CD14-positive monocyte (primary cell): ENCODE measurements around the gene PCDHA6. TPM values are rescaled to one million over a fixed set of nuclear protein-coding genes. Genes with fewer than 3 reads are reported as not detected.

Experiments used
- DNase-seq, 3 donors: peaks; one replicate each; pipeline ENCODE4 v3.0.0-alpha.2; 2011 to 2022
- H2AFZ ChIP-seq: 2 replicates; pipeline ENCODE4 v1.6.0; 2012; ENCODE audit warnings: mild to moderate bottlenecking, low read depth, low read length, inconsistent platforms; ENCODE audit not compliant: insufficient read depth, poor library complexity, severe bottlenecking
- H3K27ac ChIP-seq, 2 donors: 1 replicate in 1 of 2; 2 replicates in 1 of 2; pipeline ENCODE4 v1.5.1; 2012 to 2013; ENCODE audit warnings: low read length in 2 of 2, control low read depth in 1 of 2, inconsistent platforms in 1 of 2, low read depth in 1 of 2, mild to moderate bottlenecking in 1 of 2
- H3K27me3 ChIP-seq, 2 donors: one replicate each; pipeline versions ENCODE4 v1.6.0 to v1.6.1; 2011 to 2013; ENCODE audit warnings: low read length in 2 of 2; ENCODE audit not compliant: control insufficient read depth in 2 of 2, insufficient read depth in 2 of 2
- H3K36me3 ChIP-seq, 2 donors: replicated peaks in 1 of 2; 1 replicate in 1 of 2; 2 replicates in 1 of 2; pipeline versions ENCODE4 v1.5.1 to v1.6.1; 2012 to 2013; ENCODE audit warnings: low read length in 2 of 2, control low read depth in 1 of 2, inconsistent platforms in 1 of 2, mild to moderate bottlenecking in 1 of 2; ENCODE audit not compliant: insufficient read depth in 2 of 2, control insufficient read depth in 1 of 2
- H3K4me1 ChIP-seq, 2 donors: 1 replicate in 1 of 2; 2 replicates in 1 of 2; pipeline versions ENCODE4 v1.5.1 to v1.6.1; 2012 to 2013; ENCODE audit warnings: low read length in 2 of 2, control low read depth in 1 of 2, inconsistent platforms in 1 of 2, mild to moderate bottlenecking in 1 of 2, moderate library complexity in 1 of 2; ENCODE audit not compliant: insufficient read depth in 2 of 2, control insufficient read depth in 1 of 2
- H3K4me2 ChIP-seq: replicated peaks from 2 replicates; pipeline ENCODE3; 2012; ENCODE audit warnings: low read length, moderate library complexity, mild to moderate bottlenecking; ENCODE audit not compliant: poor library complexity, severe bottlenecking; ENCODE audit errors: extremely low read depth
- H3K4me3 ChIP-seq, 3 experiments: fragments of 200-600 bp in 1 of 3; sonication (generic) in 1 of 3; replicated peaks in 1 of 3; 1 replicate in 2 of 3; 2 replicates in 1 of 3; pipeline ENCODE4 v1.5.1; 2011 to 2013; ENCODE audit warnings: low read length in 3 of 3, mild to moderate bottlenecking in 3 of 3, control low read depth in 2 of 3, low read depth in 2 of 3, inconsistent platforms in 1 of 3, moderate library complexity in 1 of 3
- H3K79me2 ChIP-seq: 2 replicates; pipeline ENCODE4 v1.6.0; 2012; ENCODE audit warnings: mild to moderate bottlenecking, control low read depth, inconsistent platforms, low read length, moderate library complexity; ENCODE audit not compliant: insufficient read depth
- H3K9ac ChIP-seq: 2 replicates; pipeline ENCODE4 v1.6.0; 2017; ENCODE audit warnings: low read length, mild to moderate bottlenecking; ENCODE audit not compliant: insufficient read depth, poor library complexity, severe bottlenecking
- H3K9me3 ChIP-seq, 2 donors: replicated peaks in 1 of 2; 1 replicate in 1 of 2; 2 replicates in 1 of 2; pipeline versions ENCODE4 v1.5.1 to v1.6.1; 2012 to 2013; ENCODE audit warnings: low read length in 2 of 2, control low read depth in 1 of 2; ENCODE audit not compliant: control insufficient read depth in 1 of 2, insufficient read depth in 1 of 2
- H4K20me1 ChIP-seq: 2 replicates; pipeline ENCODE4 v1.6.0; 2012; ENCODE audit warnings: mild to moderate bottlenecking, low read length, control low read depth, moderate library complexity; ENCODE audit not compliant: insufficient read depth
- H3K27ac Mint-ChIP-seq, 7 donors: one replicate each; pipeline ENCODE4 v1.8.0; 2020; ENCODE audit warnings: mild to moderate bottlenecking in 7 of 7, mixed read lengths in 7 of 7, moderate library complexity in 6 of 7, inconsistent platforms in 2 of 7
- H3K27me3 Mint-ChIP-seq, 3 donors: one replicate each; pipeline ENCODE4 v1.8.0; 2021 to 2022; ENCODE audit warnings: low read depth in 3 of 3, mild to moderate bottlenecking in 3 of 3, mixed read lengths in 3 of 3, moderate library complexity in 3 of 3, inconsistent platforms in 1 of 3
- H3K36me3 Mint-ChIP-seq, 2 donors: one replicate each; pipeline ENCODE4 v1.8.0; 2020; ENCODE audit warnings: mixed read lengths in 2 of 2, inconsistent platforms in 1 of 2, mild to moderate bottlenecking in 1 of 2
- H3K4me1 Mint-ChIP-seq: one replicate; pipeline ENCODE4 v1.8.0; 2020; ENCODE audit warnings: mild to moderate bottlenecking, mixed read lengths
- H3K4me3 Mint-ChIP-seq, 2 donors: one replicate each; pipeline ENCODE4 v1.8.0; 2020; ENCODE audit warnings: mild to moderate bottlenecking in 2 of 2, mixed read lengths in 2 of 2, moderate library complexity in 1 of 2
- H3K9me3 Mint-ChIP-seq, 7 donors: one replicate each; pipeline ENCODE4 v1.8.0; 2020 to 2022; ENCODE audit warnings: mixed read lengths in 7 of 7, mild to moderate bottlenecking in 6 of 7, moderate library complexity in 6 of 7, inconsistent platforms in 2 of 7
- WGBS: methylation state at CpG from one replicate; pipeline ENCODE4 v1.1.5; 2013; ENCODE audit warnings: missing lambda C conversion rate; ENCODE audit not compliant: insufficient coverage; 5-methylcytosine and 5-hydroxymethylcytosine counted together
- intact Hi-C, 2 donors: fragments of 100-400 bp; cut with micrococcal nuclease; formaldehyde crosslinking; loops; one replicate each; pipeline versions ENCODE4 v1.15.0 to v1.15.1; 2023
- polyA plus RNA-seq, 3 donors: library from polyadenylated mRNA; depleted of rRNA in 1 of 3; unstranded in 2 of 3; stranded (reverse) in 1 of 3; fragments of 300-500 nt in 2 of 3; fragments of >200 nt in 1 of 3; fragmentation: Illumina TruSeq in 2 of 3; gene quantifications; 1 replicate in 2 of 3; 2 replicates in 1 of 3; pipeline ENCODE4 v1.2.3, GENCODE V29; 2012 to 2021
- TF ChIP-seq, protein P1 (sequence below): fragments of 200-600 bp; IDR thresholded peaks from one replicate; pipeline ENCODE4 v1.8.0; 2022; ENCODE audit warnings: antibody characterized with exemption, mild to moderate bottlenecking

PCDHA6 gene
- polyA plus RNA-seq, 3 donors: not detected

DNA sequence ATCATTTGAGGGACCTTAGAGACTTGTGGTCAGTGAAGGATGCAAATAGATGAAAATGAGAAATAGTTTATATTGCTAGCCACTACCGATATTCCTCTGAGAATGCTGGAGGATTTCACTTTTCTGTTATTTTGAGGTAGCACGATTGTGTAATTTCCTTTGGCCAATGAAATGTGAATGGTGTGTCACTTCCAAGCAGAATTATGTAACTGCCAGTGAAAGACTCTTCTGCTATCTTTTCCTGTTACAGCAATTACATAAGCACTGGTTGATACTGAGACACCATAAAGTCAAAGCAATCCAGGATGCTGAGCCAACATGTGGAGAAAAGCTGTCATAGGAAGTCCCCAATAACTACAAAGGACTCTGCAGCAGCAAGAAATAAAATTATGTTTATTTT is 36.7 kb upstream of the PCDHA6 start:
- WGBS: 20% methylated on average over 2 of the region's 2 CpGs
- H3K27me3 Mint-ChIP-seq: peaks cover 21 to 39% (median 38%) of the 10 kb centered on the region in 3 donors
- H3K4me3 ChIP-seq: no peak overlapping the region
- H3K4me2 ChIP-seq: no peak overlapping the region
- DNase-seq: no peak
- no peaks in the 10 kb centered on the region for H3K4me1 Mint-ChIP-seq
- intact Hi-C loops: no loop called here
- no peaks in the 10 kb centered on the region for H3K79me2 ChIP-seq
- no peak overlapping the region for H2AFZ ChIP-seq
- H3K27ac Mint-ChIP-seq: no peak overlapping the region
- TF ChIP-seq, protein P1, sequence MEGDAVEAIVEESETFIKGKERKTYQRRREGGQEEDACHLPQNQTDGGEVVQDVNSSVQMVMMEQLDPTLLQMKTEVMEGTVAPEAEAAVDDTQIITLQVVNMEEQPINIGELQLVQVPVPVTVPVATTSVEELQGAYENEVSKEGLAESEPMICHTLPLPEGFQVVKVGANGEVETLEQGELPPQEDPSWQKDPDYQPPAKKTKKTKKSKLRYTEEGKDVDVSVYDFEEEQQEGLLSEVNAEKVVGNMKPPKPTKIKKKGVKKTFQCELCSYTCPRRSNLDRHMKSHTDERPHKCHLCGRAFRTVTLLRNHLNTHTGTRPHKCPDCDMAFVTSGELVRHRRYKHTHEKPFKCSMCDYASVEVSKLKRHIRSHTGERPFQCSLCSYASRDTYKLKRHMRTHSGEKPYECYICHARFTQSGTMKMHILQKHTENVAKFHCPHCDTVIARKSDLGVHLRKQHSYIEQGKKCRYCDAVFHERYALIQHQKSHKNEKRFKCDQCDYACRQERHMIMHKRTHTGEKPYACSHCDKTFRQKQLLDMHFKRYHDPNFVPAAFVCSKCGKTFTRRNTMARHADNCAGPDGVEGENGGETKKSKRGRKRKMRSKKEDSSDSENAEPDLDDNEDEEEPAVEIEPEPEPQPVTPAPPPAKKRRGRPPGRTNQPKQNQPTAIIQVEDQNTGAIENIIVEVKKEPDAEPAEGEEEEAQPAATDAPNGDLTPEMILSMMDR: no peak
- H3K36me3 Mint-ChIP-seq: peaks cover 3 to 12% of the 10 kb centered on the region in 2 donors
- H3K9ac ChIP-seq: no peak overlapping the region
- H3K27ac ChIP-seq: no peak overlapping the region
- no peaks in the 10 kb centered on the region for H3K36me3 ChIP-seq
- H3K4me3 Mint-ChIP-seq: no peak overlapping the region
- H3K9me3 Mint-ChIP-seq: peaks cover 42 to 87% (median 70%) of the 10 kb centered on the region in 7 donors
- H3K4me1 ChIP-seq: peaks cover 0 to 6% of the 10 kb centered on the region in 2 donors
- H3K9me3 ChIP-seq: peaks cover 48 to 98% of the 10 kb centered on the region in 2 donors
- no peaks in the 10 kb centered on the region for H4K20me1 ChIP-seq
- H3K27me3 ChIP-seq: peaks cover 3 to 55% of the 10 kb centered on the region in 2 donors

DNA sequence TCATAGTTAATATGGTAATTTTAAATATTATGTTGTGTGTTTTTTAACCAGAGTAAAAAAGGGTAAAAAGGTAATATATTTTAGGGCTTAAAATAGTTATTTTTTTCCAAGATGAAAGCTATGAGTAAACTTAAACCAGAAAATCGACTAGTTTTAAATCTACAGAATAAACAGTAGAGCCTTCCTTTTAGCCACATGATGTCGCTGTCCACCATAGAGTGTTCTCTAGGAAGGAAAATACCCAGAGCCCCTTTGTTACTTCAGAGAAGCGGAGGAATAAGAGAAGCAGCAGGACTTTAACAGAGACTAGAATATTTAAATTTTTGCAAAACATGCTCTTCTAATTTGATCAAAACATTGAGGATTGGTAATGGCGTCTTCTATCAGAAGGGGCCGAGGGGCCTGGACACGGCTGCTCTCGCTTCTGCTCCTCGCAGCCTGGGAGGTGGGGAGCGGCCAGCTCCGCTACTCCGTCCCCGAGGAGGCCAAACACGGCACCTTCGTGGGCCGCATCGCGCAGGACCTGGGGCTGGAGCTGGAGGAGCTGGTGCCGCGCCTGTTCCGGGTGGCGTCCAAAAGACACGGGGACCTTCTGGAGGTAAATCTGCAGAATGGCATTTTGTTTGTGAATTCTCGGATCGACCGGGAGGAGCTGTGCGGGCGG is 33.0 kb upstream of the PCDHA6 start, which contains the start of gene PCDHA2:
Gene PCDHA2 (plus strand): TSS at position 258 of the 664 bp plus-strand sequence.
- Histone ChIP-seq H3K36me3 (no peaks in the 10 kb centered on the region), H3K4me3 (no peak within 1 kb of the TSS), H3K79me2 (no peaks in the 10 kb centered on the region), H3K9me3 (peaks cover 30 to 77% of the 10 kb centered on the region in 2 donors), H3K27ac (no peak within 1 kb of the TSS), H3K27me3 (peaks cover 3 to 25% of the 10 kb centered on the region in 2 donors), H4K20me1 (no peaks in the 10 kb centered on the region), H3K4me1 (peaks cover 0 to 6% of the 10 kb centered on the region in 2 donors), H3K9ac (no peak within 1 kb of the TSS), H3K4me2 (no peak within 1 kb of the TSS), H2AFZ (no peak within 1 kb of the TSS)
- TF ChIP-seq, protein P1: no peak
- H3K4me3 Mint-ChIP-seq: peak within 1 kb of the TSS in 1 of 2 donors; percentile 39
- peaks cover 5 to 19% (median 14%) of the 10 kb centered on the region in 3 donors for H3K27me3 Mint-ChIP-seq
- no peak within 1 kb of the TSS for H3K27ac Mint-ChIP-seq
- peaks cover 0 to 1% of the 10 kb centered on the region in 2 donors for H3K36me3 Mint-ChIP-seq
- intact Hi-C loops: no loop called here
- H3K4me1 Mint-ChIP-seq: no peaks in the 10 kb centered on the region
- no peak for DNase-seq
- H3K9me3 Mint-ChIP-seq: peaks cover 26 to 69% (median 48%) of the 10 kb centered on the region in 7 donors
- 24% methylated on average over 24 of the region's 27 CpGs for WGBS
